Esophagus muscularis mucosa (tissue), 4 donors: Measurements from ENCODE around the gene ETFB.

ENCODE experiments used
- EP300 ChIP-seq: sonication (generic); formaldehyde crosslinking; IDR thresholded peaks from one replicate; pipeline ENCODE4 v1.6.1; 2017; ENCODE audit warnings: antibody characterized with exemption
- POLR2A ChIP-seq: fragments of 450-650 bp; IDR thresholded peaks from one replicate; pipeline ENCODE4 v1.6.1; 2017; ENCODE audit warnings: antibody characterized with exemption, moderate library complexity, mild to moderate bottlenecking, low read depth
- TF ChIP-seq, protein P1 (sequence below), 3 experiments: fragments of 200-600 bp in 2 of 3; fragments of 450-650 bp in 1 of 3; sonication (generic) in 2 of 3; IDR thresholded peaks; one replicate each; pipeline ENCODE4 v1.5.1; 2017 to 2019; ENCODE audit warnings: antibody characterized with exemption in 3 of 3, mild to moderate bottlenecking in 2 of 3, moderate library complexity in 1 of 3

GRCh38 chr19:51323481-51324166 lies 42.6 kb downstream of the ETFB start:
- TF ChIP-seq, protein P1, sequence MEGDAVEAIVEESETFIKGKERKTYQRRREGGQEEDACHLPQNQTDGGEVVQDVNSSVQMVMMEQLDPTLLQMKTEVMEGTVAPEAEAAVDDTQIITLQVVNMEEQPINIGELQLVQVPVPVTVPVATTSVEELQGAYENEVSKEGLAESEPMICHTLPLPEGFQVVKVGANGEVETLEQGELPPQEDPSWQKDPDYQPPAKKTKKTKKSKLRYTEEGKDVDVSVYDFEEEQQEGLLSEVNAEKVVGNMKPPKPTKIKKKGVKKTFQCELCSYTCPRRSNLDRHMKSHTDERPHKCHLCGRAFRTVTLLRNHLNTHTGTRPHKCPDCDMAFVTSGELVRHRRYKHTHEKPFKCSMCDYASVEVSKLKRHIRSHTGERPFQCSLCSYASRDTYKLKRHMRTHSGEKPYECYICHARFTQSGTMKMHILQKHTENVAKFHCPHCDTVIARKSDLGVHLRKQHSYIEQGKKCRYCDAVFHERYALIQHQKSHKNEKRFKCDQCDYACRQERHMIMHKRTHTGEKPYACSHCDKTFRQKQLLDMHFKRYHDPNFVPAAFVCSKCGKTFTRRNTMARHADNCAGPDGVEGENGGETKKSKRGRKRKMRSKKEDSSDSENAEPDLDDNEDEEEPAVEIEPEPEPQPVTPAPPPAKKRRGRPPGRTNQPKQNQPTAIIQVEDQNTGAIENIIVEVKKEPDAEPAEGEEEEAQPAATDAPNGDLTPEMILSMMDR (IDR thresholded peaks at IDR 0.05): no peak
- TF ChIP-seq EP300 (no peak), POLR2A (no peak)
